K562 (cell line): ENCODE data around the gene FBLN7. TPM values are rescaled to one million over a fixed set of nuclear protein-coding genes. Genes with fewer than 3 reads are reported as not detected.

ENCODE experiments used
- ATAC-seq: fragments of 200-7000 bp; cut with Tn5 transposase; 3 replicates; pipeline ENCODE4 v1.9.1; 2020; ENCODE audit warnings: moderate library complexity
- BruUV-seq: library from RNA; stranded (reverse); fragments of 400-500 nt; replicated peaks from 2 replicates; lab custom pipeline; 2021; lab: Mats Ljungman, UMichigan
- CTCF ChIA-PET: fragments of 300-600 bp; formaldehyde crosslinking; extraction: SDS; loops from one replicate; lab custom pipeline; 2021; ENCODE audit warnings: low intra/inter-chr PET ratio; lab: Yijun Ruan, JAX
- POLR2A ChIA-PET: fragments of 300-600, 350-650 bp; sonication (Branson Sonifier 250); formaldehyde crosslinking; extraction: SDS; loops from one replicate; lab custom pipeline; 2021; ENCODE audit warnings: antibody characterized with exemption, inconsistent platforms; lab: Yijun Ruan, JAX
- DNase-seq, 4 experiments: peaks; one replicate each; pipeline versions ENCODE4 v3.0.0 to v3.0.0-alpha.2; 2011 to 2018; ENCODE audit warnings: low spot score in 3 of 4, mixed read lengths in 3 of 4; ENCODE audit errors: extremely low read depth in 1 of 4
- FAIRE-seq: peaks from 2 replicates; lab custom pipeline; 2011; peaks lifted over from hg19 to GRCh38; lab: Jason Lieb, UNC
- H2AFZ ChIP-seq: 2 replicates; pipeline ENCODE4 v1.6.0; 2011; ENCODE audit warnings: low read depth, low read length, control low read depth, inconsistent platforms
- H3K27ac ChIP-seq: fragments of 200-600 bp; 3 replicates; pipeline ENCODE4 v1.8.0; 2011; ENCODE audit warnings: low read depth, mild to moderate bottlenecking, control low read depth, inconsistent platforms, low read length, moderate library complexity, mixed read lengths; ENCODE audit errors: extremely low read depth
- H3K27me3 ChIP-seq, 2 experiments: fragments of 300-600 bp in 1 of 2; 2 replicates in 1 of 2; 3 replicates in 1 of 2; pipeline versions ENCODE4 v1.6.0 to v1.8.0; 2011; ENCODE audit warnings: inconsistent platforms in 2 of 2, low read length in 2 of 2, mild to moderate bottlenecking in 1 of 2, mixed read lengths in 1 of 2, moderate library complexity in 1 of 2; ENCODE audit not compliant: control insufficient read depth in 2 of 2, insufficient read depth in 2 of 2
- H3K36me3 ChIP-seq: fragments of 300-600 bp; 3 replicates; pipeline ENCODE4 v1.8.0; 2011; ENCODE audit warnings: mild to moderate bottlenecking, low read length, inconsistent platforms; ENCODE audit not compliant: control insufficient read depth, insufficient read depth
- H3K4me1 ChIP-seq, 2 experiments: fragments of 200-600 bp in 1 of 2; replicated peaks in 1 of 2; 2 replicates in 1 of 2; 3 replicates in 1 of 2; pipeline versions ENCODE4 v1.5.1 to v1.8.0; 2011; ENCODE audit warnings: inconsistent platforms in 2 of 2, low read length in 2 of 2, mild to moderate bottlenecking in 1 of 2, mixed read lengths in 1 of 2, moderate library complexity in 1 of 2; ENCODE audit not compliant: control insufficient read depth in 2 of 2, insufficient read depth in 2 of 2
- H3K4me2 ChIP-seq: 2 replicates; pipeline ENCODE4 v1.6.1; 2011; ENCODE audit warnings: low read length, control low read depth, inconsistent platforms, mixed read lengths; ENCODE audit not compliant: insufficient read depth
- H3K4me3 ChIP-seq: fragments of 200-600 bp; sonication (generic), shearing (Covaris generic); 2 replicates; pipeline ENCODE4 v1.5.1; 2016; ENCODE audit warnings: control low read depth, inconsistent platforms
- H3K79me2 ChIP-seq: fragments of 200-600 bp; 3 replicates; pipeline ENCODE4 v1.8.0; 2011; ENCODE audit warnings: low read length, inconsistent platforms; ENCODE audit not compliant: control insufficient read depth, insufficient read depth
- H3K9ac ChIP-seq, 2 experiments: 2 replicates each; pipeline versions ENCODE4 v1.6.0 to v1.6.1; 2011; ENCODE audit warnings: low read depth in 2 of 2, low read length in 2 of 2, control low read depth in 1 of 2, inconsistent platforms in 1 of 2, mild to moderate bottlenecking in 1 of 2, mixed read lengths in 1 of 2; ENCODE audit not compliant: insufficient read depth in 1 of 2
- H3K9me1 ChIP-seq: one replicate; pipeline ENCODE4 v1.6.0; 2011; ENCODE audit warnings: inconsistent platforms, mild to moderate bottlenecking, low read length, moderate library complexity; ENCODE audit not compliant: control insufficient read depth, insufficient read depth
- H3K9me3 ChIP-seq: replicated peaks from 2 replicates; pipeline ENCODE4 v1.5.1; 2011; ENCODE audit warnings: low read depth, low read length, inconsistent platforms; ENCODE audit not compliant: control insufficient read depth, insufficient read depth
- H4K20me1 ChIP-seq: replicated peaks from 2 replicates; pipeline ENCODE4 v1.6.1; 2011; ENCODE audit warnings: low read length, inconsistent platforms, mixed read lengths; ENCODE audit not compliant: control insufficient read depth, insufficient read depth
- ARNT ChIP-seq, 2 experiments: fragments of 450-650 bp; IDR thresholded peaks; 2 replicates each; pipeline ENCODE4 v1.6.1; 2016; ENCODE audit warnings: mild to moderate bottlenecking in 1 of 2
- BCOR ChIP-seq: fragments of 450-650 bp; IDR thresholded peaks from 2 replicates; pipeline ENCODE4 v1.6.1; 2016
- DNMT1 ChIP-seq: fragments of 450-650 bp; IDR thresholded peaks from 2 replicates; pipeline ENCODE4 v1.6.1; 2016; ENCODE audit warnings: antibody characterized with exemption, mild to moderate bottlenecking
- HMGN3 ChIP-seq: IDR thresholded peaks from 2 replicates; pipeline ENCODE4 v1.6.1; 2011; ENCODE audit warnings: borderline replicate concordance, low read depth, mild to moderate bottlenecking, mixed read lengths, low read length; ENCODE audit not compliant: insufficient read length; ENCODE audit errors: extremely low read depth
- PTRF ChIP-seq: fragments of 450-650 bp; IDR thresholded peaks from 2 replicates; pipeline ENCODE4 v1.6.1; 2016; ENCODE audit warnings: mild to moderate bottlenecking, missing genetic modification characterization, missing compliant biosample characterization
- SIN3A ChIP-seq, 2 experiments: fragments of 150-350 bp in 1 of 2; IDR thresholded peaks; 2 replicates each; pipeline ENCODE4 v1.6.1; 2011 to 2016; ENCODE audit warnings: borderline replicate concordance in 2 of 2, low read depth in 2 of 2, low read length in 2 of 2, mild to moderate bottlenecking in 2 of 2, moderate library complexity in 2 of 2; ENCODE audit not compliant: control insufficient read depth in 1 of 2
- SMARCA5 ChIP-seq: fragments of 450-650 bp; IDR thresholded peaks from 2 replicates; pipeline ENCODE4 v1.6.1; 2016
- TFAM ChIP-seq: fragments of 250-450 bp; sonication (Bioruptor Pico); conservative IDR thresholded peaks from 2 replicates; pipeline ENCODE4 v1.5.0; 2021; ENCODE audit warnings: mild to moderate bottlenecking, moderate library complexity
- TRIM24 ChIP-seq, 2 experiments: fragments of 450-650 bp; IDR thresholded peaks; 2 replicates each; pipeline ENCODE4 v1.6.1; 2016
- TRIM28 ChIP-seq: fragments of 450-650 bp; IDR thresholded peaks from 2 replicates; pipeline ENCODE4 v1.6.1; 2017
- XRCC3 ChIP-seq: fragments of 450-650 bp; IDR thresholded peaks from 2 replicates; pipeline ENCODE4 v1.6.1; 2017; ENCODE audit warnings: mild to moderate bottlenecking, moderate library complexity
- ZBED1 ChIP-seq: IDR thresholded peaks from 2 replicates; pipeline ENCODE4 v1.6.1; 2014
- ZFP1 ChIP-seq: fragments of 450-650 bp; formaldehyde crosslinking; IDR thresholded peaks from 2 replicates; pipeline ENCODE4 v1.4.0; 2020; ENCODE audit warnings: mild to moderate bottlenecking, mixed read lengths
- ZNF143 ChIP-seq: sonication (generic); formaldehyde crosslinking; IDR thresholded peaks from 2 replicates; pipeline ENCODE4 v1.9.0; 2022; ENCODE audit warnings: mild to moderate bottlenecking, missing genetic modification reagents
- ZNF280A ChIP-seq: fragments of 450-650 bp; IDR thresholded peaks from 2 replicates; pipeline ENCODE4 v1.6.1; 2018; ENCODE audit warnings: mild to moderate bottlenecking, low read depth; ENCODE audit not compliant: partially characterized antibody
- ZNF589 ChIP-seq: fragments of 200-800 bp; sonication (Bioruptor generic); IDR thresholded peaks from 2 replicates; pipeline ENCODE4 v1.6.1; 2016; ENCODE audit warnings: low read depth, missing genetic modification characterization, missing compliant biosample characterization
- WGBS: fragments of 100-300 bp; shearing (Covaris generic); methylation state at CpG from one replicate; pipeline ENCODE4 v1.1.6; 2016; ENCODE audit warnings: low coverage, mixed read lengths; ENCODE audit not compliant: insufficient coverage; ENCODE audit errors: missing lambda C conversion rate; 5-methylcytosine and 5-hydroxymethylcytosine counted together
- in situ Hi-C: fragments of 300-500 bp; cut with MboI; formaldehyde crosslinking; loops from 4 replicates; pipeline ENCODE4 v1.15.0; 2018; ENCODE audit warnings: inconsistent platforms, mixed read lengths
- intact Hi-C: fragments of 100-400 bp; cut with micrococcal nuclease; formaldehyde crosslinking; loops from 2 replicates; pipeline ENCODE4 v1.14.2; 2022
- polyA plus RNA-seq, 8 experiments: library from polyadenylated mRNA; depleted of rRNA in 4 of 8; stranded (reverse) in 5 of 8; unstranded in 3 of 8; fragments of >200 nt; fragmentation: Nextera tagmentation in 2 of 8; fragmentation: Illumina TruSeq in 1 of 8; extraction: Ambion mirVana in 2 of 8; extraction: Trizol in 1 of 8; gene quantifications; 2 replicates each; pipeline versions ENCODE4 v1.2.1 to v1.2.3, GENCODE V29; 2011 to 2014; ENCODE audit warnings: inconsistent platforms in 1 of 8, missing spikeins in 1 of 8
- total RNA-seq, 7 experiments: library from RNA; depleted of rRNA in 6 of 7; stranded (reverse); fragments of >200 nt in 6 of 7; fragmentation: Illumina TruSeq in 2 of 7; extraction: Trizol in 2 of 7; gene quantifications; 2 replicates each; pipeline versions ENCODE4 v1.2.1 to v1.2.3, GENCODE V29; 2011 to 2021; ENCODE audit warnings: low replicate concordance in 1 of 7
- TF ChIP-seq, protein P1 (sequence below): fragments of 200-800 bp; sonication (Bioruptor generic); IDR thresholded peaks from 2 replicates; pipeline ENCODE4 v1.6.1; 2017; ENCODE audit warnings: missing genetic modification characterization, missing compliant biosample characterization

FBLN7 gene
- total and polyA plus RNA-seq, 9 of the 15 experiments (the other 6 are each of a cell fraction or from before 2014, with no cell fraction given) = 0.13 TPM; not detected in 8

- BruUV-seq = no TSS peak
Measured at GRCh38 chr2:112109278-112109677, 28.9 kb upstream of the FBLN7 start.

DNA sequence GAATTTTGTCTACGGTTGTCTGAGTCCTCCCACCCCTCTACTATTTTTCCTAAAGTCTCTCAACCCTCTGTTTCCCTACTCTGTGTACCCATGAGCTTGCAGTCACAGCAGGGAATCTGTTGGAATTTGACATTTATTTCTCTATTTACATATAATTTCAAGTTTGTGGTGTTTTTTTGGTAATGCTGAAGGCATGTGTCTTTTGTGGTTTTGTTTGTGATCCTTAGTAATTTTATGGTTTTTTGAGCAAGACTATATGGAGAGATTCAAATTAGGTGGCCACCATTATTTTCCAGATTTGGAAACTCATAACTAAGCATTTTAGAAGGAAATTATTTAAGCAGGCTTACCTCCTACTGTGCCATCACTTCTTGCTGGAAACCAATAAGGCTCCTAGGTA lies 27.2 kb upstream of the FBLN7 start:
- FAIRE-seq (no peak), DNase-seq (no peak), ATAC-seq (no peak)
- peaks cover 12% of the 10 kb centered on the region; the same call in 1 of the 2 replicates for H3K9me3 ChIP-seq
- no peak overlapping the region for H3K4me3 ChIP-seq
- ChIA-PET CTCF (no interaction called here), POLR2A (no interaction called here)
- no peaks in the 10 kb centered on the region for H3K9me1 ChIP-seq
- no peaks in the 10 kb centered on the region for H3K27me3 ChIP-seq
- H4K20me1 ChIP-seq = no peaks in the 10 kb centered on the region
- H3K9ac ChIP-seq = no peak overlapping the region
- no peak overlapping the region for H3K4me2 ChIP-seq
- no peak overlapping the region for H2AFZ ChIP-seq
- intact Hi-C loops = loop anchor here (10.0 kb wide), 1 partner anchor 226 kb away; the partner anchor contains the start of gene ANAPC1
- no peaks in the 10 kb centered on the region for H3K4me1 ChIP-seq
- in situ Hi-C loops = no loop called here
- no TSS peak for BruUV-seq
- no peaks in the 10 kb centered on the region for H3K79me2 ChIP-seq
- H3K27ac ChIP-seq = no peak overlapping the region
- WGBS = 75% methylated on average over 1 of the region's 1 CpG
- peaks cover 17% of the 10 kb centered on the region; the same call in 2 of the 3 replicates for H3K36me3 ChIP-seq
- TF ChIP-seq ARNT (IDR thresholded peaks at IDR 0.05) (no peak), PTRF (no peak), ZBED1 (no peak), DNMT1 (no peak), BCOR (no peak), SMARCA5 (no peak), SIN3A (IDR thresholded peaks at IDR 0.05; ENCODE audit: borderline replicate concordance in 2 of 2, control insufficient read depth in 1 of 2, low read depth in 2 of 2, low read length in 2 of 2) (no peak), ZNF589 (CRISPR knock-in tag) (no peak), HMGN3 (no peak), ZNF280A (no peak), ZNF143 (no peak)
- TF ChIP-seq, protein P1, sequence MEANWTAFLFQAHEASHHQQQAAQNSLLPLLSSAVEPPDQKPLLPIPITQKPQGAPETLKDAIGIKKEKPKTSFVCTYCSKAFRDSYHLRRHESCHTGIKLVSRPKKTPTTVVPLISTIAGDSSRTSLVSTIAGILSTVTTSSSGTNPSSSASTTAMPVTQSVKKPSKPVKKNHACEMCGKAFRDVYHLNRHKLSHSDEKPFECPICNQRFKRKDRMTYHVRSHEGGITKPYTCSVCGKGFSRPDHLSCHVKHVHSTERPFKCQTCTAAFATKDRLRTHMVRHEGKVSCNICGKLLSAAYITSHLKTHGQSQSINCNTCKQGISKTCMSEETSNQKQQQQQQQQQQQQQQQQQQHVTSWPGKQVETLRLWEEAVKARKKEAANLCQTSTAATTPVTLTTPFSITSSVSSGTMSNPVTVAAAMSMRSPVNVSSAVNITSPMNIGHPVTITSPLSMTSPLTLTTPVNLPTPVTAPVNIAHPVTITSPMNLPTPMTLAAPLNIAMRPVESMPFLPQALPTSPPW (CRISPR knock-in tag) = no peak

More at GRCh38 chr2:112109278-112109677, 28.9 kb upstream of the FBLN7 start:
- no peak for DNase-seq
- POLR2A ChIA-PET = interaction anchor here (1.2 kb wide), 1 partner anchor 9 kb away, joined by 5 read pairs; no protein-coding TSS in a partner anchor
- FAIRE-seq = no peak
- H3K9me1 ChIP-seq = no peaks in the 10 kb centered on the region
- ATAC-seq = no peak
- H3K4me1 ChIP-seq = no peaks in the 10 kb centered on the region
- no peak overlapping the region for H3K4me3 ChIP-seq
- H3K4me2 ChIP-seq = no peak overlapping the region
- H2AFZ ChIP-seq = no peak overlapping the region
- no peak for TF ChIP-seq TFAM (CRISPR knock-in tag)
- TF ChIP-seq ZFP1 = peak; percentile 98
- 0 out of 4 replicates have a peak, but pooled peaks of 1 of the 2 experiments have one; percentile 30 for TF ChIP-seq TRIM24 (IDR thresholded peaks at IDR 0.05)
- TF ChIP-seq TRIM28 = peak; percentile 66; the same call in 1 of the 2 replicates
- peak; percentile 64; the same call in 1 of the 2 replicates for TF ChIP-seq XRCC3
- no peaks in the 10 kb centered on the region for H3K79me2 ChIP-seq
- in situ Hi-C loops (no loop called here), intact Hi-C loops (loop anchor here (5.0 kb wide), 1 partner anchor 52 kb away; the partner anchor contains the start of gene TMEM87B)
- H3K27me3 ChIP-seq = no peaks in the 10 kb centered on the region
- peaks cover 12% of the 10 kb centered on the region; the same call in 1 of the 2 replicates for H3K9me3 ChIP-seq
- H3K27ac ChIP-seq = no peak overlapping the region
- H3K9ac ChIP-seq = no peak overlapping the region
- CTCF ChIA-PET = no interaction called here
- H4K20me1 ChIP-seq = no peaks in the 10 kb centered on the region
- peaks cover 17% of the 10 kb centered on the region; the same call in 2 of the 3 replicates for H3K36me3 ChIP-seq
